ENCODE data around the gene TMEM37. TPM values are rescaled to one million over a fixed set of nuclear protein-coding genes. Genes with fewer than 3 reads are reported as not detected.

The TMEM37 gene
- polyA plus RNA-seq, 3 donors = 45.0 to 59.8 (median 56.4) TPM

DNA sequence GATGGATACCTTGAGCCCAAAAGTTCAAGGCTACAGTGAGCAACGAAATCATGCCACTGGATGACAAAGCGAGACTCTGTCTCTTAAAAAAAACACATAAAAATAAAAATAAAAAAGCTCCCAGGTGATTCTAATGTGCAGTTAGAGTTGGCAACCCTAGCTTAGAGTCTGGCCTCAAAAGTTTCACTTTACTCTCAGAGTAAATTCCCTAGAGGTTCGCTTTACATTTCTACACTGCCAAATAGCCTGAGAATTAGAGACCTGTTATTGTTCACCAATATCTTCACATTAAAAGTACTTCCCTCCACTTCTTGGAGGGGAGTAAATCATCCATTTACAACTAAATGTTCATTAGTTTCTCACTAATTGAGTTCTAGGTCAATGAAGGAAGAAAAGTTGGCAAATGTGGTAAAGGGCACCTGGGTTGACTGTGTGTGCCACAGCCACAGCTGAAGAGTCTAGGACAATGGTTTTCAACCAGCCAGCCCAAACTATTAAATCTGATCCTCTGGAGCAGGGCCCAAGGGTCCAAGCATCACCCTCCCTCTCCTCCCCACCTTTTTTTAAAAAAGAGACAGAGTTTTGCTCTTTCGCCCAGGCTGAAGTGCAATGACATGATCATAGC is 15.2 kb upstream of the TMEM37 start:
- no peak for DNase-seq (ENCODE audit: low read depth in 3 of 3, low spot score in 2 of 3)

DNA sequence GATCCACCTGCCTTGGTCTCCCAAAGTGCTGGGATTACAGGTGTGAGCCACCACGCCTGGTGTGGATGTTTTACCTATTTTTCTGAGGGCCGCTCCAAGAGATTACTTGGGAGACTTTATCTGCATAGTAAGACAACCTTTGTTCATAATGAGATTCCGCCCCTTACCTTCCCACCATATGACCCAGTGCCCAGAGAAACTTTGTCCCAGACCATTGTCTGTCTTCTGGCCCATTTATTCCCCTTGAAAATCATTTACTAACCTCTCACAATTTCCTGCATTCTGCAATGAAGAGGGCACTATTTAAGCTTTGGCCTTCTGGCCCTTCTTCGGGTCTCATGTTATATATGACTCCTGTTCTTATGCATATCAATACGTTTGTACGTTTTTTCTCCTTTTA is 13.7 kb upstream of the TMEM37 start:
- no peak for DNase-seq (ENCODE audit: low read depth in 3 of 3, low spot score in 2 of 3)

DNA sequence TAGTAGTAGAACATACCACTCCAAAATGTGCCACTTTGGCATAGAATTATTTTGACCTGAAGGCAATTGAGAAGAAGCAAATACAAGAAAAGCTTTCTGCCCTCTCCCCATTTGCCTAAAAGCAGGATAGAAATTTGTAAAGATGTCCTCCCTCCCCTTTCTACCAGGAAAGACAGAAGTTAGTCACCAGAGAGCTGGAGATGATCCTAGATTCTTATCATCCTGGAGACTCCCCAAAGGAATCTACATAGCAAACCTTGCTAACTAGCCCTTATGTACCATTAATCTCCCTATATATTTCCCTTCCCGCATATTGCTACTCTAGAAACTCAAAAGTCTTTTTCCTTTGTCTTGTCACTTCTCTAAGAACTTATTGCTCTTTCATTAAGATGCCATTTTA is 12.6 kb upstream of the TMEM37 start:
- no peak for DNase-seq (ENCODE audit: low read depth in 3 of 3, low spot score in 2 of 3)

DNA sequence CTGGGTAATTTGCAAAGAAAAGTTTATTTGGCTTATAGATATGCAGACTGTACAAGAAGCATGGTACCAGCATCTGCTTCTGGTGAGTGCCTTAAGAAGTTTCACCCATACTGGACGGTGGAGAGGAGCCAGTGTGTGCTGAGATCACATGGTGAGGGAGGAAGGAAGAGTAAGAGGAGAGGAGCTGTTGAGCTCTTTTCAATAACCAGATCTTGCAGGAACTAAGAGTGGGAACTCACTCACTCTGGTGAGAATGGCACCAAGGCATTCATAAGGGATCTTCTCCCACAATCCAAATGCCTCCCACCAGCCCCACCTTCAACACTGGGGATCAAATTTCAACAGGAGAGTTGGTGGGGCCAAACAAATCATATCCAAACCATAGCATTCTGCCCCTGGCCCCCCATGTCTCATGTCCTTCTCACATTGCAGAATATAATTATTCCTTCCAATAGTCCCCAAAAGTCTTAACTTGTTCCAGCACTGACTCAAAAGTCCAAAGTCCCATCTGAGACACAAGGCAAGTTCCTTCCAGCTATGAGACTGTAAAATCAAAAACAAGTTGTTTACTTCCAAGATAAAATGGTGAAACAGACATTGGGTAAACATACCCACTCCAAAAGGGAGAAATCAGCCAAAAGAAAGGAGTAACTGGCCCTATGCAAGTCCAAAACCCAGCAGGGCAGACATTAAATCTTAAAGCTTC is 11.7 kb upstream of the TMEM37 start:
- DNase-seq (ENCODE audit: low read depth in 3 of 3, low spot score in 2 of 3) = no peak

DNA sequence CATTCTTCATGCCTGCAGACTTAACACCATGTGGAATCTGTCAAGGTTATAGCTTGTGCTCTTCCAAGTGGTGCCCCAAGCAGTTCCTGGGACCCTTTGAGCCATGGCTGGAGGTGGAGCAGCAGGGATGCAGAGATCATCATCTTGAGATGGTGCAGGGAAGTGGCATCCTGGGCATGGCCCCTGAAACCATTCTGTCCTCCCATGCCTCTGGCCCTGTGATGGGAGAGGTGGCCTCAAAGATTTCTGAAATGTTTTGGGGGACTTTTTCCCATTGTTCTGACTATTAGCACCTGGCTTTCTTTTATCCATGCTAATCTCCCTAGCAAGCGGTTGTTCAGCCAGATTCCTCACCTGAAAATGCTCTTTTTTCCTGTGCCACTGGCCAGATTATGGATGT is 10.3 kb upstream of the TMEM37 start:
- DNase-seq (ENCODE audit: low read depth in 3 of 3, low spot score in 2 of 3) = no peak

DNA sequence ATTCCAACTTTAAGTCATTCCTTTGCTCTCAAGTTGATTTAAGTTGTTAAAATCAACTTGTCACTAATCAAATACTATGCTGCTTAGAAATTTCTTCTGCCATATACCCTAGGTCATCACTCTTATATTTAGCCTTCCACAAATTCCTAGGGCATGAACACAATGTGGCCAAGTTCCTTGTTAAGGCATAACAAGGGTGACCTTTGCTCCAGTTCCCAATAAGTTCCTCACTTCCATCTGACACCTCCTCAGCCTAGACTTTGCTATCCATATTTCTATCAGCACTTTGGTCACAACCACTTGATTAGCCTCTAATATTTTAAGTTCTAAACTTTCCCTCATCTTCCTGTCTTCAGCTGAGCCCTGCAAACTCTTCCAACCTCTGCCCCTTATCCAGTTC is 9.9 kb upstream of the TMEM37 start:
- DNase-seq (ENCODE audit: low read depth in 3 of 3, low spot score in 2 of 3) = no peak

DNA sequence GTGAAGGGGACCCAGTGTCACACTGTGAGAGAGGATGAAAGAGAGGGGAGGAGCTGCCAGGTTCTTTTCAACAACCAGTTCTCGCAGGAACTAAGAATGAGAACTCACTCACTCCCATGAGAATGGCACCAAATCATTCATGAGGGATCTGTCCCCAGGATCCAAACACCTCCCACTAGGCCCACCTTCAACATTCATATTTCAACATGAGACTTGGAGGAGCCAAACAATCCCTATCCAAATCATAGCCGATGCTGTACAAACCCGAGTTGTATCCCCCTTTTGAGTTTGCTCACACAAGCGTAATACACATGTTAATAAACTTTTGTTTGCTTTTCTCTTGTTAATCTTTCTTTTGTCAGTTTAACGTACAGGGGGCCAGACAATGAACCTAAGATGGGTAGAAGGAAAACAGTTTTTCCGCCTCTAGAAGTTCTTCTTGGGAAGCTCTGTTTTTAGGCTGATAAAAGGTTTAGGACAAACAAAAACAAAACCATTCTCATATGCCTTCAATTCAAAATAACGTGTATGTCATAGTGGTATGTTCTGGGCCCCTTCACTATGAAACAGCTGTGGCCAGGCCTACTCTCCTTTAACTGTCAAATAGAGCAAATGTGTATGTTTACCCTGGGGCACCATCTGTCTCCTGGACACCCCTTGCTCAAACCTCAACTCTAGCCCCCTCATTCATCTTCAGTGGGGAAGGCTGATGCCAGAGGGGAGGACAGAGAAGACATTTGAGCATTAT is 9.1 kb upstream of the TMEM37 start:
- no peak for DNase-seq (ENCODE audit: low read depth in 3 of 3, low spot score in 2 of 3)

DNA sequence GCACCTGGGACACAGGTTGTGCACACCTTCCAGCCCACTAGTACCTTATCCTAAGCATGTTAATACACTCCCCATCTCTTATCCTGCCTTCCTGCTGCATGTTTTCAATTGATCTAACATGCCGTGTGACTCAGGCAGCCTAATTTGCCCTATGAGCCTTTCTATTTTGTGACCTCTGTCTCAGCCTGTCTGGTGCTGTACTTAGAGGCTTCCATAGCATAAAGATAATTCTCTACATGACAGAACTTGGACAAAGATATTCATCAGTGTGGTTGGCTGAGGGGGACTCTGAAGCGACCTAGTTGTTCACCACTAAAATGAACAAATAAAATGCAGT is 8.6 kb upstream of the TMEM37 start:
- DNase-seq (ENCODE audit: low read depth in 3 of 3, low spot score in 2 of 3) = no peak

DNA sequence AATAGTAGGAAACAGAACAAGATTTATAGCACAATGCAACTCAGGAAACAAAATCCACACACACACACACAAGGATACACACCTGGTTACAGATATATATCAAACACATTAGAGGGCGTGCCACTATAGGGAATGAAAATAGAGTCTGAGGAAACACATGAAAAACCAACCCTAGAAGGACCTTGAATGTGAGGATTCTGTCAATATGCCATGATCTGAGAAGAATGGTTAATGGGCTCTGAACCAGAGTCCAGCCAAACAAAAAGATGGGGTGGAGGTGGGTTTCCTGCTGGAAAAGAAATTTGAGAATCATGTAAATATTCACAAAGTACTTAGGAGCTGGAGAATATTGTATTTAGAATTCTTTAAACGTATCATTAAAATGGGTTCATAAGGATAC is 7.8 kb upstream of the TMEM37 start:
- no peak for DNase-seq (ENCODE audit: low read depth in 3 of 3, low spot score in 2 of 3)

DNA sequence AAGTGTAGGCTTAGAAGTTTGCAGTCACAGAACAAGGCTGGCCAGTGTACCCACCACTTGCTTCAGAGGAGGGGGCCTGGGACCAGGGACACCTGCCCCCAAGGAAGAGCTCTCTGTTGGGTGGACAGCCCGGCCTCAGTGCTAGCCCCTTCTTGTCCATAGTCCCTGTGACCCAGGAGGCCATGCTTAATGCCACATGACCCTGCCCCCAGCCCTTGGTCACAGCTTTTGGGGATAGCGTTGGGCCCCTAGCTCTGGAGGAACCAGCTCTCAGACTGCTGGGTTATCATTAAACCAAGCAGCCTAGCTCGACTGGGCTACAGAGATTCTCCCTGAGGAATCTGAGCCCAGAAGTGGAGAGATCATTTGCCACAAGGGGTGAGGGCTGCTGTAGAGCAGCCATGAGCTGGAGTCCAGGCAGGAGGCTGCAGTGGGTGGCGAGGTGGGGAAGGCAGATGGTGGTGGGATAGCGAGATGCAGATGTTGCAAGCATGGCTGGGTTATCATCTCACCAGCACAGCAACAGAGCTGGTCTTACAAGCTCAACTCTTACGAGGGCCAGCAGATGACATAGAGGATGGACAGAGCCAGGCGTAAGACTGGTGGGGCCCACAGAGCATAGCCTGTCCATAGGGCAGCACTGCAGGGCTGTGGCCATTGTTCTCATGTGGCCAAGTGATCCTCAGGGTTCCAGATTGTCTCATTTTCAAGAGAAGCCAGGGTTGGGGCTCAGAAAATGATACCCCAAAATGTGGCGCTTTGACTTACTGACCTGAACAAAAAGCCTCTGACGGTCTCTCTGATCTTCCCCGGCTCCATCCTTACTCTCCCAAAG is 7.2 kb upstream of the TMEM37 start:
- no peak for DNase-seq (ENCODE audit: low read depth in 3 of 3, low spot score in 2 of 3)

DNA sequence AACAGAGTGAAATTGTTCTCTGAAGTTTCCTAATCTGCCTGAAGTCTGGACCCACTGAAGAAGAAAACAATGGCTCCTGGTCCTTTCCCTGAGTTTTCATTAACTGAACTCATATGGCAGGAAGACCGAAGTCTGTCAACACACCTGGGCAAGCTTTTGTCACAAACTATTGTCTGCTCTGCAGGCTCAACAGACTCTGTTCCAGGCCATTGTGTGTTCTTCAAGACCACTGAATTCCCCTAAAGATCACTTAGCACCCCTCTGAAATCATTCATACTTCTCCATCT is 6.6 kb upstream of the TMEM37 start:
- no peak for DNase-seq (ENCODE audit: low read depth in 3 of 3, low spot score in 2 of 3)

DNA sequence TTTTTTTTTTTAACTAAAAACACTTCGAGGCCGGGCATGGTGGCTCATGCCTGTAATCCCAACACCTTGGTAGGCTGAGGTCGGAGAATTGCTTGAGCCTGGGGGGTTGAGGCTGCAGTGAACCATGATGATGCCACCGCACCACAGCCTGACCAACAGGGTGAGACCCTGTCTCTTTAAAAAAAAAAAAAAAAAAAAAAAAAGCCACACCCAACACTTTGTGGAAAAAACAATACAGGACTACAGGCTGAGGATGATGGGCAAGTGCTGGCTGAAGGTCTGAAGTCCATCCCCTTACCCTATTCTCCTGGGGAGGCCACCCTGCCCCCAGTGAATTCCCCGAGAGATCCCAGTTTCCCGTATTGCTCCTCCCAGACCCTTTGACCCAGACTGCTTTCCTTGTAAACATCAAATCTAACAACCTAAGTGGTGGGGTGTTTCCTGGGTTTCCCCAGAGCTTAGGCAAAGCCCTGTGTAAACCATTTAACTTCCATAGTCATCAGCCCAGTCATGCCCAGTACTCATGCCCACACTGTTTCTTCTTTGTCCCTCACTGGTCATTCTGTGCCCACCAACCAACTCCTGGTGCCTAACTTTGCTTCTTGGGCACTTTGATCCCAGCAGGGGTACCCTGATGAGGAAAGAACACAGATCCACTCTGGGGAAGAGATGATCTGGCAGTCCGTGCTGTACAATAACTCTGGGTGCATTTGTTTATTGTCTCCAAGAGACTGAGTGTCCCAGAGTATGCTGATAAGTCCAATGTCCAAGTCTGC is 5.8 kb upstream of the TMEM37 start:
- DNase-seq (ENCODE audit: low read depth in 3 of 3, low spot score in 2 of 3) = no peak

DNA sequence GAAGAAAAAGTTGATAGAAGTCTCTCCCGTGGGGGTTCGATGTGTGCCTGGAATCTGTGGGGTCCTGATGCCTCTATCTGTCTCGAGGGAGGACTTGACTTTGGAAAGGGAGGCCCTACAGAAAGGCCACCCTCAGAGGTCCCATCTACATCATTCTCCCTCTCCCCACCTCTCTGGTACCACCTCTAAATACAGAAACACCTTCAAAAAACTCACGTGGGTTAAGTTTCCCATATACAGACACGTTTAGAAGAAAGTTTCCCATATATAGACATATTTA is 5.3 kb upstream of the TMEM37 start:
- DNase-seq (ENCODE audit: low read depth in 3 of 3, low spot score in 2 of 3) = no peak

DNA sequence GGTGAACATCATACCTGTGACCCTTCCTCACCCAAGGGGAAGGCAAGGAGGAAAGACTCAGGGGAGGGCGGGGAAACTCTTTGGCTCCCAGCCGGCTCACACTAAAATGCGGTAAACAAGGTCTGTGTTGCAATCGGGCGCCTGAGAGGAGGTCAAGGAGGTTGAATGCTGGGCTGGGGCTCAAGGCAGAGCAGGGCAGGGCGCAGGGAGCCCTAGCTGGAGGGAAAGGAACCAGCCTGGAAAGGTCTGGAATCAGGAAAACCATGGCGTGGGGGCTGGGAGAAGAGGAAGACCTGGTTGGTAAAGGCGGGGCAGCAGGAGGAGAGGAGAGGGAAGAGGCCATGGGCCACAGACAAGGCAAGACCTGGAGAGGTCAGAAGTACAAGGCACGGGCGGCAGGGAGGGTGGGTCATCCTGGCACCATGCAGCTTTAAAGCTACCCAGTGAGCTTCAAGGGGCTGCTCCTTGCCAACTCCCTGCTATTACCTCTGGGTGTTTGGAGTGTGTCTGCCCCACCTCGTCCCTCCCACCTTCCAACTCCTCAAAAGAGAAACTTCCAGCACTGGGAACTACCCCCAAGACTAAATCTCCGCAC is 4.8 kb upstream of the TMEM37 start:
- DNase-seq (ENCODE audit: low read depth in 3 of 3, low spot score in 2 of 3) = no peak

DNA sequence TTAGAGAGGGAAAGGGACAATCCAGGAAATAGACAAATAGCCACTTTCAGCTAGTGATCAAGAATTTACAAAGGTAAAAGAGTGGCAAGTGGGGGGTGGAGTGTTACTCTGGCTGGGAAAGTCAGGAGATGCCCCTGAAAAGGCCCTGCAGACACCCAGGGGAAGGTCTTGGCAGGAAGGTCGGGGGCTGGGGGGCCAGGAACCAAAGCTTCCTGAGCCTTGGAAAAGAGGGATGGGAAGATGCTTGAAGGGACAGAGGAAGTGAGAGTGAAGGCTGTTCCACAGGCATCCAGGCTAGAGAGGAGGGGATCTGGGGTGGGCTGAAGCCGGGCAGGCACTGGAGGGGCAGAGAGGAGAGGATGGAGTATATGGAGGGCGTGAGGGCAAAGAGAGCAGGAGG is 3.9 kb upstream of the TMEM37 start:
- no peak for DNase-seq (ENCODE audit: low read depth in 3 of 3, low spot score in 2 of 3)

DNA sequence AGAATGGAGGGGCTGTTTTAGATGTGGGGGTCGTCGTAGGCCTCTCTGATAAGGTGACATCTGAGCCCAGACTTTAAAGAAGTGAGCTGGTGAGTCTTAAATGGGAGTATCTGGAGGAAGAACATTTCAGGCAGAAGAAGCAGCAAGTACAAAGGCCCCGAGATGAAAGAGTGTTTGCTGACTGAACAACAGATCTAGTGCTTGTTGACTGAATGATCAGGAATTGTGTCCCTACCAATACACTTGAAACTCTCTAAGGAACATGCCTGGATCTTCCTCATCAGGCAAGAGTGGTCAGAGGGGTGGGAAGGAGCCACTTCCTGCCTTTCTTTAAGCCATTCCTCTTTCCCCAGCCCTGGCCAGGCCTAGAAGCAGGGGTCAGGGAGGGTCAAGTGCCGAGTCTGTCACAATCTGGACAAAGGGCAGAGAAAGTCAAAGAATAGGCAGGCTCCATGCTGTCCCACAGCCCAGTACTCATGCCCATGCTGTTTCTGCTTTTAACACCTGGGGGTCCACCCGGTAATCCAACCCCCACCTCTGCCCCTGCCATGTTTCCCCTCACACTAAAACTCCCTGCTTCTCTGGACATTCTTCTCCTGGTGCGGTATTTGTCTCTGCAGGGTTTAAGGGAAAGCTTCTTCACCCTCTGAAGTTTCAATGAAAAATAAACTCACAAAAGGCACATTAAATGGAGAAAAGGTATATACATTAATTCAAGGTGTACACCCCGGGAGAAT is 3.0 kb upstream of the TMEM37 start:
- no peak for DNase-seq (ENCODE audit: low read depth in 3 of 3, low spot score in 2 of 3)

DNA sequence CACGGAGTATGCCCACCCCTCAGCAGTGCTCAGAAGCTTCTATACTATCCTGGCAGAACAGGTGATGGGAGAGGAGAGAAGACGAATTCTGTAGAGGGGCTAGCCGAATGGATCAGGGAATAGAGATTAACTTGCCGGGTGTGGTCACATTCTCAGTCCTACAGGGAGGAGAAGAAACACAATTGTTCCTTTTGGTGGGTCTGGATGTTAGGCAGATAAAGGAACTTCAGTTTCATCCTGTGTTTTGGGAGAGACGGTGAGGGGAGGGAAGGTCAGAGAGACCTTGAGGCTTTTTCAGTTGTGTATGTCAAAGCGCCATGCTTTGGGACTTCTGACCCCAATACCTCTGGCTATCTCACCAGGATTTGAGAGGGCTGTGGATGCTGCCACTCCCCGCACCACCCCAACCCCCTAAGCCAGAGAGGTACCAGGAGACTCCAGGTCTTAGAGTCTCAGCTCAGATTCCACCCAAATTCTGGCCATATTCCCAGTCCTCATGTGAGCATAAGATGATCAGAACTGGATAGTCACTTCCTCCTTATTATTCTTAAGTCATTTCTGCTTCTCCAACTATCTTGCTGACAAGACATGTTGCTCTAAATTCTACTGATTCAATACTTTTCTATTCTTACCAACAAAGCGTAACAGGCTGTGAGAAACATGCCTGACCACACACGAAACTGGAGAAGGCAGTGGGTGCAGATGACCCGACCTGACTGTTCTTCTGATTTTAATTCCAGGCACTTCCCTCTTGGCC is 2.3 kb upstream of the TMEM37 start:
- DNase-seq (ENCODE audit: low read depth in 3 of 3, low spot score in 2 of 3) = no peak

DNA sequence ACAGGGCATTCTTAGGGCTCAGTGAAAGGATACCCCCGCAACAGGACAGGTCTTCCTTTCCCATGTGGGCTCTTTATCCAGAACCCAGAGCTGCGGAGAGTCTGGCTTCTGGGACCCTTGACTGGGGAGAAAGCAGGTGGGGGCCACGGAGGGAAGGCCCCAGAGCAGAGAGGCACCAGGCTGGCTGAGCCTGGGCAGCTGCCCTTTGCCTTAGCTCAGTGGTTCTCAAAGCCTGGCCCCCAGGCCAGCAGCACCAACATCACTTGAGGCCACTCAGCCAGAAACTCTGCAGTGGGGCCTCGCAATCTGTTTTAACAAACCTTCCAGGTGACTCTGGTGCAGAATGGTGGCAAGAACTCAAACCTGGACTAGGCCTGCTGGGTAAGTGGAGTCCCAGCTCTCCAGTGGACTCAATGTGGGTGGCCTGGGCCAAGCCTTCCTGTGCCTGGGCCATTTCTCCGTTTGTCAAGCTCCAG is 1.6 kb upstream of the TMEM37 start:
- no peak for DNase-seq (ENCODE audit: low read depth in 3 of 3, low spot score in 2 of 3)
